Kidney (tissue), 14 donors: Measurements from ENCODE around the gene PALM. TPM values are rescaled to one million over a fixed set of nuclear protein-coding genes. Genes with fewer than 3 reads are reported as not detected.

Experiments used
- DNase-seq, 5 donors: peaks; one replicate each; pipeline ENCODE4 v3.0.0-alpha.2; 2013 to 2020
- FAIRE-seq: peaks from 2 replicates; lab custom pipeline; 2012; peaks lifted over from hg19 to GRCh38; lab: Jason Lieb, UNC
- H3K27ac ChIP-seq, 2 donors: one replicate each; pipeline ENCODE4 v1.7.0; 2013; ENCODE audit warnings: low read depth in 2 of 2, low read length in 2 of 2, inconsistent platforms in 1 of 2
- H3K27me3 ChIP-seq: one replicate; pipeline ENCODE4 v1.7.1; 2013; ENCODE audit warnings: low read length, inconsistent platforms; ENCODE audit not compliant: control insufficient read depth, insufficient read depth
- H3K36me3 ChIP-seq, 3 donors: one replicate each; pipeline versions ENCODE4 v1.7.0 to v1.7.1; 2013; ENCODE audit warnings: low read length in 3 of 3, control low read depth in 1 of 3, inconsistent platforms in 1 of 3; ENCODE audit not compliant: insufficient read depth in 3 of 3, control insufficient read depth in 2 of 3
- H3K4me1 ChIP-seq, 3 donors: one replicate each; pipeline versions ENCODE4 v1.7.0 to v1.7.1; 2013; ENCODE audit warnings: low read length in 3 of 3, inconsistent platforms in 1 of 3, low read depth in 1 of 3; ENCODE audit not compliant: control insufficient read depth in 2 of 3, insufficient read depth in 2 of 3
- H3K4me3 ChIP-seq, 3 donors: one replicate each; pipeline versions ENCODE4 v1.7.0 to v1.8.1; 2013; ENCODE audit warnings: low read length in 3 of 3, control low read depth in 1 of 3, inconsistent platforms in 1 of 3
- H3K9ac ChIP-seq, 3 donors: one replicate each; pipeline versions ENCODE4 v1.7.0 to v1.7.1; 2013; ENCODE audit warnings: low read length in 3 of 3, control low read depth in 1 of 3, inconsistent platforms in 1 of 3
- H3K9me3 ChIP-seq, 3 donors: one replicate each; pipeline versions ENCODE4 v1.7.0 to v1.7.1; 2013; ENCODE audit warnings: low read length in 3 of 3, control low read depth in 1 of 3, inconsistent platforms in 1 of 3; ENCODE audit not compliant: control insufficient read depth in 2 of 3, insufficient read depth in 1 of 3
- CTCF ChIP-seq: IDR thresholded peaks from 3 replicates; pipeline ENCODE4 v1.5.1; 2012; ENCODE audit warnings: mild to moderate bottlenecking, moderate library complexity, borderline replicate concordance; ENCODE audit not compliant: insufficient read depth; ENCODE audit errors: extremely low read depth
- intact Hi-C: fragments of 100-400 bp; cut with DNase I; formaldehyde crosslinking; loops from one replicate; pipeline ENCODE4 v1.11.1; 2022
- polyA plus RNA-seq: library from polyadenylated mRNA; stranded (reverse); fragments of 350-450 nt; fragmentation: Illumina TruSeq; extraction: RNeasy Lipid Tissue Mini Kit (QIAGEN cat#74804); gene quantifications from one replicate; pipeline ENCODE4 v1.2.3, GENCODE V29; 2014; ENCODE audit warnings: low read depth, low replicate concordance; ENCODE audit not compliant: insufficient read depth
- total RNA-seq: library from RNA; stranded (reverse); fragmentation: NEBNext Ultra II Directional; extraction: Animal tissue kit (Norgen Biotek cat#: 25700); gene quantifications from one replicate; pipeline ENCODE4 v1.2.1, GENCODE V29; 2021
- donor health status: control.
- donor health status: control.
- donor health status: control.
- donor health status: control.
- donor health status: control.
- donor health status: DM: yes; HTN: yes; CAD: no.
- donor health status: Normal renal cell carcinoma (clear cell type).

PALM gene
- total and polyA plus RNA-seq, 2 donors from 2014 or later = 49.4 to 92.3 TPM

- DNase-seq (peak in 2 of 5 donors; percentile 62 to 79), FAIRE-seq (no peak)
- intact Hi-C loops = no loop called here
- H3K36me3 ChIP-seq = no peaks in the 10 kb centered on the region
- H3K4me1 ChIP-seq = peaks cover 0 to 13% (median 4%) of the 10 kb centered on the region in 3 donors
- no peak overlapping the region for H3K4me3 ChIP-seq
- H3K9me3 ChIP-seq = no peaks in the 10 kb centered on the region
- no peak overlapping the region for H3K9ac ChIP-seq
- no peak for TF ChIP-seq CTCF
- H3K27ac ChIP-seq = no peak overlapping the region
- no peaks in the 10 kb centered on the region for H3K27me3 ChIP-seq
These were observed 86.4 kb downstream of the PALM start for GRCh38 chr19:795073-795611.

DNA sequence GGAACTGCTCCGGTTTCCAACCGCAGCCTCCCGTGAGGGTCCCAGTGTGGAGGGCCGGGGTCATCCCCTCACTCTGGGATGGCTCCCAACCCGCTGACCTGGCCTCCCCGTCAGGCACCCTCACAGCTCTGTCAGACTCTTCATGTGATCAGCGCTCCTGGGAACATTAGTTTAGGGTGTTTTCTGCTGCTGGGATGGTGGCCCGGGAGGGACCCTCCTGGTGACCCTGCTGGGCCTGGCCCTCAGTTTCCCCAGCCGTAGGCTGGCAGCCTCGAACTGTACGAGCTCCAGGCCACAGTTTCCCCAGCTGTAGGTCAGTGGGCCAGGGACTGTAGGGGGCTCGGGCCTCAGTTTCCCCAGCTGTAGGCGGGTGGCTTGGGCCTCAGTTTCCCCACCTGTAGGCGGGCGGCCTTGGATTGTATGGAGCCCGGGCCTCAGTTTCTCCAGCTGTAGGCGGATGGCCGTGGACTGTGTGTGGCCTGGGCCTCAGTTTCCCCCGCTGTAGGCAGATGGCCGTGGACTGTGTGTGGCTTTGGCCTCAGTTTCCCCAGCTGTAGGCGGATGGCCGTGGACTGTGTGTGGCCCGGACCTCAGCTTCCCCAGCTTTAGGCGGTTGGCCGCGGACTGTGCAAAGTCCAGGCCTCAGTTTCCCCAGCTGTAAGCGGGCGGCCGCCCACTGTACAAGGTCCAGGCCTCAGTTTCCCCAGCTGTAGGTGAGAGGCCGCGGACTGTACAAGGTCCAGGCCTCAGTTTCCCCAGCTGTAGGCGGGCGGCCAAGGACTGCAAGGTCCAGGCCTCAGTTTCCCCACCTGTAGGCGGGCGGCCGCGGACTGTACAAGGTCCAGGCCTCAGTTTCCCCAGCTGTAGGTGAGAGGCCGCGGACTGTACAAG, 87.2 kb downstream of the PALM start:
- Histone ChIP-seq H3K27ac (no peak overlapping the region), H3K36me3 (peaks cover 0 to 4% (median 0%) of the 10 kb centered on the region in 3 donors), H3K27me3 (no peaks in the 10 kb centered on the region), H3K4me3 (peak overlapping the region in 1 of 3 donors; percentile 71), H3K4me1 (peaks cover 0 to 21% (median 10%) of the 10 kb centered on the region in 3 donors), H3K9me3 (no peaks in the 10 kb centered on the region), H3K9ac (peak overlapping the region in 1 of 3 donors; percentile 87)
- FAIRE-seq (no peak), DNase-seq (peak in 2 of 5 donors; percentile 84)
- no peak for TF ChIP-seq CTCF
- intact Hi-C loops = no loop called here

GRCh38 chr19:796692-797527, 88.2 kb downstream of the PALM start, which contains the start of gene PTBP1:
Gene PTBP1 (plus strand): TSS chr19:797452. CDS start chr19:797498, 46 bp downstream.
- H3K4me3 ChIP-seq = peak within 1 kb of the TSS; percentile 78 to 93 (median 87)
- H3K27ac ChIP-seq = peak within 1 kb of the TSS; percentile 85 to 94
- no peaks in the 10 kb centered on the region for H3K9me3 ChIP-seq
- intact Hi-C loops = no loop called here
- peak within 1 kb of the TSS; percentile 59 to 87 (median 81) for H3K9ac ChIP-seq
- peak; percentile 98 for FAIRE-seq
- peaks cover 0 to 4% (median 0%) of the 10 kb centered on the region in 3 donors for H3K36me3 ChIP-seq
- DNase-seq = peak; percentile 100
- no peaks in the 10 kb centered on the region for H3K27me3 ChIP-seq
- no peak for TF ChIP-seq CTCF
- H3K4me1 ChIP-seq = peaks cover 0 to 30% (median 15%) of the 10 kb centered on the region in 3 donors

Other genes starting within 250 kb of the PALM start
- gene SHC2, start 247.9 kb upstream of the PALM start, total RNA-seq = 24.4 TPM
- 10.7 TPM for gene SHC2, start 247.9 kb upstream of the PALM start, polyA plus RNA-seq
- 0.50 TPM for gene MADCAM1, start 212.4 kb upstream of the PALM start, total RNA-seq
- 0.77 TPM for gene MADCAM1, start 212.4 kb upstream of the PALM start, polyA plus RNA-seq
- gene TPGS1, start 201.4 kb upstream of the PALM start, total RNA-seq = 23.1 TPM
- gene TPGS1, start 201.4 kb upstream of the PALM start, polyA plus RNA-seq = 17.9 TPM
- gene CDC34, start 177.2 kb upstream of the PALM start, total RNA-seq = 33.8 TPM
- gene CDC34, start 177.2 kb upstream of the PALM start, polyA plus RNA-seq = 72.3 TPM
- gene GZMM, start 164.9 kb upstream of the PALM start, total RNA-seq = 2.8 TPM
- gene GZMM, start 164.9 kb upstream of the PALM start, polyA plus RNA-seq = not detected
- gene BSG, start 136.3 kb upstream of the PALM start, total RNA-seq = 554 TPM
- gene BSG, start 136.3 kb upstream of the PALM start, polyA plus RNA-seq = 984 TPM
- 0.31 TPM for gene HCN2, start 119.1 kb upstream of the PALM start, total RNA-seq
- 1.3 TPM for gene HCN2, start 119.1 kb upstream of the PALM start, polyA plus RNA-seq
- 49.8 TPM for gene POLRMT, start 75.4 kb upstream of the PALM start, total RNA-seq
- 117 TPM for gene POLRMT, start 75.4 kb upstream of the PALM start, polyA plus RNA-seq
- gene FGF22, start 69.1 kb upstream of the PALM start, total RNA-seq = 0.19 TPM
- gene FGF22, start 69.1 kb upstream of the PALM start, polyA plus RNA-seq = 0.71 TPM
- gene RNF126, start 45.7 kb upstream of the PALM start, total RNA-seq = 38.0 TPM
- 33.3 TPM for gene RNF126, start 45.7 kb upstream of the PALM start, polyA plus RNA-seq
- gene FSTL3, start 32.5 kb upstream of the PALM start, total RNA-seq = 63.0 TPM
- gene FSTL3, start 32.5 kb upstream of the PALM start, polyA plus RNA-seq = 23.9 TPM
- not detected for gene PRSS57, start 13.5 kb upstream of the PALM start, total RNA-seq
- gene PRSS57, start 13.5 kb upstream of the PALM start, polyA plus RNA-seq = not detected
- 17.8 TPM for gene MISP, start 42.2 kb downstream of the PALM start, total RNA-seq
- gene MISP, start 42.2 kb downstream of the PALM start, polyA plus RNA-seq = 19.6 TPM
- 339 TPM for gene PTBP1, start 88.5 kb downstream of the PALM start, total RNA-seq
- gene PTBP1, start 88.5 kb downstream of the PALM start, polyA plus RNA-seq = 102 TPM
- gene PLPPR3, start 113.0 kb downstream of the PALM start, total RNA-seq = not detected
- not detected for gene PLPPR3, start 113.0 kb downstream of the PALM start, polyA plus RNA-seq
- 0.50 TPM for gene AZU1, start 118.9 kb downstream of the PALM start, total RNA-seq
- not detected for gene AZU1, start 118.9 kb downstream of the PALM start, polyA plus RNA-seq
- gene PRTN3, start 132.1 kb downstream of the PALM start, total RNA-seq = not detected
- not detected for gene PRTN3, start 132.1 kb downstream of the PALM start, polyA plus RNA-seq
- gene ELANE, start 143.4 kb downstream of the PALM start, total RNA-seq = 0.85 TPM
- gene ELANE, start 143.4 kb downstream of the PALM start, polyA plus RNA-seq = not detected
- 35.1 TPM for gene CFD, start 150.7 kb downstream of the PALM start, total RNA-seq
- gene CFD, start 150.7 kb downstream of the PALM start, polyA plus RNA-seq = 4.6 TPM
- 56.5 TPM for gene MED16, start 184.3 kb downstream of the PALM start, total RNA-seq
- gene MED16, start 184.3 kb downstream of the PALM start, polyA plus RNA-seq = 72.1 TPM
- gene RNU6-9, start 184.5 kb downstream of the PALM start, total RNA-seq = not detected
- not detected for gene RNU6-9, start 184.5 kb downstream of the PALM start, polyA plus RNA-seq
- gene R3HDM4, start 204.3 kb downstream of the PALM start, total RNA-seq = 71.4 TPM
- 47.4 TPM for gene R3HDM4, start 204.3 kb downstream of the PALM start, polyA plus RNA-seq
- gene KISS1R, start 208.4 kb downstream of the PALM start, total RNA-seq = 0.69 TPM
- gene KISS1R, start 208.4 kb downstream of the PALM start, polyA plus RNA-seq = not detected
- gene ARID3A, start 217.1 kb downstream of the PALM start, total RNA-seq = 16.9 TPM
- gene ARID3A, start 217.1 kb downstream of the PALM start, polyA plus RNA-seq = 5.6 TPM